ENCODE measurements around the gene FUBP1. TPM values are rescaled to one million over a fixed set of nuclear protein-coding genes. Genes with fewer than 3 reads are reported as not detected.
"Not testable (repeated sequence)": the region's sequence is repeated elsewhere in the genome, so short reads cannot be mapped to it uniquely, and the experiment has no call there.

FUBP1 gene
- total RNA-seq, 1 donor from 2014 or later = 74.8 TPM

GRCh38 chr1:77987919-77988318, 9.0 kb upstream of the FUBP1 start:
- DNase-seq (ENCODE audit: low read depth in 2 of 2) = no peak

DNA sequence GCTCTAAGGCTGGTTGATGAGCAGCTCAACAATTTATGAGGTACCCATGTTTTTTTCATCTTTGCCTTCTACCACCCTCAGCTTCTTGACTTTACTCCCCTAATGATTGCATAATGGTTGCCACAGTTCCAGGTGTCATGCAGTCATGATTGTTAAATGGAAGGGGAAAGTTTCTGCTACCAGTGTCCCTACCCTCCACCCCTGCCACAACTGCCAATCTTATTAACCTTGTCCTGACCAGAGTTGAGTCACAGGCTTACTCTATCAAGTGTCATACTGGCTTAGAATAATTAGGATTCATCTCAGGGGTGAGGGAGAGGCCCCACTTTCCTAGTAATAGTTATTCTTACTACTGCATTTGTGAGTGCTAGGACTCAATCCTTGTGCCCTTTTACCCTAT, 7.9 kb upstream of the FUBP1 start:
- DNase-seq (ENCODE audit: low read depth in 2 of 2) = no peak

- DNase-seq (ENCODE audit: low read depth in 2 of 2) = no peak
Observed at GRCh38 chr1:77984629-77985028, 5.8 kb upstream of the FUBP1 start.

DNA sequence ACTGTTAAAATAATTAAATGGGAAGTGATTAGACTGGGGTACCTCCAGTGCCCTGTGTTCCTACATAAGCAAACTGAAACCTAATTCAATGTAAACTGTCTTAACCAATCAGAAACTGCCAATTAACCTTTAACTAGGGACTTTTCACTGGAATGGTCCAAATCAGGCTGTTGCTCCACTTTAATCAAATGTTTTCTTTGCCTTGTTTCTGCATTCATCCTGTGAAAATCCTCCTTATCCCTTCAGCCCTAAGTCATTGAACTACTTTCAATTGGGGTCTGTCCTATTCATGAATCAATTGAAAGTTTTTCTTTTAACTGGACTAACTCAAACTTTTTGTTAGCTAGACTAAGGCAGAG, 5.1 kb upstream of the FUBP1 start:
- no peak for DNase-seq (ENCODE audit: low read depth in 2 of 2)

- not testable (repeated sequence) for DNase-seq (ENCODE audit: low read depth in 2 of 2)
Observed at GRCh38 chr1:77983352-77983996, 4.6 kb upstream of the FUBP1 start.

DNA sequence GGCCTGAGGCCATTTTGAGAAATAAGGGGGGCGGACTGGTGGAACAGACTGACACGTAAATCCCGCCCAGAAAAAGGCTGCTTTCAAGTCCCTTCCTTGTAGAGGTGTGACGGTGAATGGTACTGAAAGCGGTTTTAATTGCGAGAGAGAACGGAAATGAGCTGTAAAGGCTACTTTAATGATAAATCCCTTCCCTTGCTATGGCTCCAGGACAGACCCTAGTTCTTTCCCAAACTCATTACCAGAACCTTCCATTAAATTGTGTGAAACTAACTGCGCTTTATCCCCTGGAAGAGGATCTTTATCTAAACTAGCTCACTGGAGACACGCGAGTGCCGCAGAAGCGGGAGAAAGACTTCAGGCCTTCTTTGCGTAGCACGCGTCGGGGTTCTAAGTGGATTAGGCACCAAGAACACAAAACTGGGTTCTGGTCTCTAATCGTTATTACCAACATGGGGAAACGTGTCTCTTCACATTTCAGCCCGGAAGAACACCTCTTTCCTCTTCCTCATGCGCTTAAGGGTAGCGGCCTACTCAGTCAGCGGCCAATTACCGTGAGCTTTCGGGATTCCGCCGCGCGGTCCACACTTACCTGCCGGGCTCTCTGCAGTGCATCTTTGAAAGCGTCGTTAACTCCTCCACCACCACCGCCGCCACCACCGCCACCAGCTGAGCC, 441 bp downstream of the FUBP1 start:
- peak; percentile 97 for DNase-seq (ENCODE audit: low read depth in 2 of 2)

- no peak for DNase-seq (ENCODE audit: low read depth in 2 of 2)
Observed at GRCh38 chr1:77977989-77978292, 931 bp downstream of the FUBP1 start.

- DNase-seq (ENCODE audit: low read depth in 2 of 2) = peak in 1 of 2 donors; percentile 11
Observed at GRCh38 chr1:77976433-77977076, 2.3 kb downstream of the FUBP1 start.

- DNase-seq (ENCODE audit: low read depth in 2 of 2) = peak in 1 of 2 donors; percentile 13
Observed at GRCh38 chr1:77975907-77976306, 3.0 kb downstream of the FUBP1 start.

DNA sequence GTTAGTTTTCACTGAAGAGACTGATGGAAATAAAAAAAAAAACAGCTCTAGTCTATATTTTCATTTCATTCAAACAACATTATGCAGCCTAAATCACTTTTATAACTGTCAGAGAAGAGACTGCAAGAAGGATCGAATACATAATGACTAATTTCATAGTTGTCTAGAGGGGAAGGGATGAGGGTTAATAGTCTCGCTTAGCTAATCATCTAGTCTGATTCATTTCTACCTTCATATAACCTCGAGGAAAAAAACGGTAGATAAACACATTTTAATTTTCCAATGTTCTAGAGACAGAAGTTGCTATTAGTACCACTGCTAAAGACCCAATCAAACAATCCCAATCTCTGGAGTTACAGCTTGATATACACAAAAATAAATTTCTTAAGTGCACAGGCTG, 3.5 kb downstream of the FUBP1 start:
- DNase-seq (ENCODE audit: low read depth in 2 of 2) = peak; percentile 17 to 55

GRCh38 chr1:77972080-77972479, 6.8 kb downstream of the FUBP1 start:
- no peak for DNase-seq (ENCODE audit: low read depth in 2 of 2)

DNA sequence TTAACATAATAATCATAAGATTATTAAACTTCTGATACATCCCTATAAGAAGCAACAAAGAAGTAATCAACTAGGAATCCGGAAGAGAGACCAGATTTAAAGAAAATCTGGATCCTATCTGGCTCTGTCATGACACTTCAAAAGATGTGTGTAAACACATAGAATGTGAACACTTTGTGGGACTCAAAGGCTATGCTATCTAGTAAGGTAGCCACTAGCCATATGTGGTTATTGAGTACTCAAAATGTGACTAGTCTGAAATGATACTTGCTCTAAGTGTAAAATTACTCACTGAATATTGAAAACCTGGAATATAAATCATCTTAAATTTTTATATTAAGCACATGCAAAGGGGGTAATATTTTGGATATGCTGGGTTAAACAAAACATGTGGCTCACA, 8.7 kb downstream of the FUBP1 start:
- no peak for DNase-seq (ENCODE audit: low read depth in 2 of 2)

DNA sequence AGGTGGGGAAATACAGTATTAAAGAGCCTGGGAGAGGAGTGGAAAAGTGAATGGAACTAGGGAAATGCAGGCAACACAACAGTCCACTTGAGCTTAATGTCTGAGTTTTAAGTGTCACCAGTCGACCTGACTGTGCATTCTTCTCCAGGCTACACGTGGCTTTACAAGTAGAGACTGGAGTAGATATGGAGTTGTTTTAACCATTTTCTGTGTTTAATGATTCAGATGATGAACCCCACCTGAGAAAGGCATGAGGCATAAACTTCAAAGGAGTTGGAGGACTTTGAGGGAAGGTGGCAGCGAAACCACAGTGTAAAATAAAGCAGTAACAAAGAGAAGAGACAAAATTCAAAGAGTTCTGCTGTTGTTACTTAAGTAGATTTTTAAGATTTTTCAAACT, 12.6 kb downstream of the FUBP1 start:
- DNase-seq (ENCODE audit: low read depth in 2 of 2) = no peak

DNA sequence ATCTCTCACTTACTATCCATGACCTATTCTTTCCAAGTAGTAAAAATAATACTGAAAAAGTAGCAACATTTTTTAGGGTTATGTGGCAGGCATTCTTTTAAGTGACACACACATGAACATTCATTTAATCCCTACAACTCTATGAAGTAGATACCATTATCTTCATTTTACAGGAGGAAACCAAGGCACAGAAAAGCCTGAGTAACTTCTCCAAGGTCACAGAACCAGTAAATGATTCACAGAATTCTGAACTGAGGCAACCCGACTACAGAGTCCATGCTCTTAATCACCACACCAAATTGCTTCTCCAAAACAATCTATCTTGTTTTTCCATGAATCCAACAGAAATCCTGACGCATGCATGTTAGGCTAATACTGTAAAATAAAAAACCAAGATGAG, 17.5 kb downstream of the FUBP1 start:
- DNase-seq (ENCODE audit: low read depth in 2 of 2) = no peak

DNA sequence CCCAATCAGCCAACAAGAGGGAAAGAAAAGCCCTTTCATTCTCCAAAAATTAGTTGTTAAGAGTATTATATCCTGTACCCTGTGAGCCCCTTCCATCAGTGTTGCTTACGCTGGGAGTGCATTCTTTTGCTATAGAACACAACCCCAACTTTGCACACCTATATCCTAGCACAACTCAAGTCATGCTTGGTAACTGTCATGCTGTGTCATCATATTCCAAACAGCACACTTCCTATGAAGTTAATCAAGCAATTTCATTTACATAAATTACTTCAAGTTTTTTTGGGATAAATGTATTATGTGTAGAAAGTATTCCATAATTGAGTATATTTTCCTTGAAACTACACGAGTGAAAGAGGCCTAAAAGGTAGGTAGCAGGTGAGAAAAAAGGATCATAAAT, 20.0 kb downstream of the FUBP1 start:
- DNase-seq (ENCODE audit: low read depth in 2 of 2) = no peak

DNA sequence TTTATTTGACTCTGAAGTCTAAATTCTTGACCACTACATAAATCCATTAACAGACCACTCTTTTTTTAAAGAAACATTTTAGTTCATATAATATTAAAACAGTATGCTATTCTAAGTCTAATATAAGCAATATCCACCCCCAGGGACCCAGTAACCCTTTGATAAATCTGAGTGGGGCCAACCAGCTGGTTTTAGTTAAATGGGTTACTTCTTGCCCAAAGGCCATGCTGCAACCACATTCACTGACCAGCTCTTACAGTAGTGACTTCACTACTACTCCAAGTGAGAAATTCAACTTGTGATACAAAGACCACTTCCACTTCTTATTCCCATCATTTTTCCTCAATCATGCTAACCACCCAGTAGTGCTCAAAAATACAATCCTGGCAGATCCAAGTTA, 20.5 kb downstream of the FUBP1 start:
- no peak for DNase-seq (ENCODE audit: low read depth in 2 of 2)

GRCh38 chr1:77956464-77956863, 22.4 kb downstream of the FUBP1 start:
- no peak for DNase-seq (ENCODE audit: low read depth in 2 of 2)

DNA sequence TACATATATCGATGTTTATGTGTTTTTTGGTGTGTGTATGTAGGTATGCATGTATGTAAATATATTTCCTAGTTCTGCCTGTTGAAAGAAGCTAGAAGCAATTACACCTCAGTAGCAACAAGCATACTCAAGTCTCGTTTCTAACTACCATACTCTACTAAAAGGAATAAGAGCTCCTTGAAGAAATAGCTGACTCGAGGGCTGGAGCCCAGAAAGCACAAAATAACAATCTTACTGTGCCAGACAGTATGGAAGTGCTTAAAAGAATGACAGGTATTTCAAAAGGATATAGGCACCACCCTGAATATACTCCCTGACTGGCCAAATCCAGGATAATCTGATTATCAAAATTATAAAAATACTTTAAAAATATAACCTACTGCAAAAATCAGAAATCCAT, 23.2 kb downstream of the FUBP1 start:
- DNase-seq (ENCODE audit: low read depth in 2 of 2) = no peak

DNA sequence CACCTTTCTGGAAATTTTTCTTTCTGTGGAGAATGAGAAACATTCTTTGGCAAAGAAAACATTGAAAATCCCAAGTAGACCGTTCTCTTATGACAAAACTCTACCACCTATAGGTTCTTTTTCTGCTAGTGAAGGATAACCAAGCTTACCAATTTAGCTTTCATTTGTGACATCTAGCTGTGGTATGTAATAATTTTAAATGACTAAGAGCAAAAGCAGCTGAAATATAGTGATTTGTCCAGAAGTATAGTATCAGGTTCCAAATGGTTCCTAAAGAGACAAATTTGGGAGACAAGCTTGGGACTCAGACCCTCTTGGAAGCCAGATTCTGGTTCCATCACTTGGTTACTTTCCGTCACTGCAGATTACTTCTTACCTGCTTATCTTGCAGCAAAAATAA, 24.4 kb downstream of the FUBP1 start:
- DNase-seq (ENCODE audit: low read depth in 2 of 2) = no peak

- DNase-seq (ENCODE audit: low read depth in 2 of 2) = no peak
Observed at GRCh38 chr1:77953907-77954306, 25.0 kb downstream of the FUBP1 start.

GRCh38 chr1:77951328-77951727, 27.5 kb downstream of the FUBP1 start:
- no peak for DNase-seq (ENCODE audit: low read depth in 2 of 2)

DNA sequence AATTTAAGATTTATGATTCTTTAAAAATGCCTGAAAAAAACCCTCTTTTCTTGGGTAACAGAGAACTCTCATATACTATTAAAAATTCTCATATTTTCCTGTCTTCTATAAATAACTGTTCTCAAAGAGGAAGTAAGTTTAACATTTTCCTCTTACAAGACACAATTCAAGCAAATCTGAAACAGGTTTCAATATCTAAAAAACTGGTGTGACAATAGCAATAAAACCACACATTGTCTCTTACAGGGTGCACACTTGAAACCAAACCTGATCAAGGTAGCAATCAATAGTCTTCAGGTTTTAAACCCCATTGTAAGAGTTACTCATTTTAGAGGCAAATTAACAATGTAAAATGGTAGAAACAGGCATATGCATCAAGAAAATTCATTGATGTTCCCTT, 28.0 kb downstream of the FUBP1 start:
- no peak for DNase-seq (ENCODE audit: low read depth in 2 of 2)

GRCh38 chr1:77948841-77949424, 29.9 kb downstream of the FUBP1 start:
- DNase-seq (ENCODE audit: low read depth in 2 of 2) = peak; percentile 57 to 62
